ENCODE measurements around the gene GALNTL6. TPM values are rescaled to one million over a fixed set of nuclear protein-coding genes. Genes with fewer than 3 reads are reported as not detected.

The GALNTL6 gene
- total and polyA plus RNA-seq, 4 donors = 6.1 to 25.4 (median 22.5) TPM

GRCh38 chr4:171966356-171966755 is 153.2 kb downstream of the GALNTL6 start:
- H3K36me3 ChIP-seq (ENCODE audit: control insufficient read depth, insufficient read depth, low read length) = no peaks in the 10 kb centered on the region
- H3K4me1 ChIP-seq (ENCODE audit: control insufficient read depth, insufficient read depth, low read length) = no peaks in the 10 kb centered on the region
- WGBS (ENCODE audit: insufficient coverage) = 97% methylated on average over 2 of the region's 2 CpGs
- no peaks in the 10 kb centered on the region for H3K27me3 ChIP-seq (ENCODE audit: control insufficient read depth, insufficient read depth, low read length)
- no peaks in the 10 kb centered on the region for H3K9me3 ChIP-seq (ENCODE audit: control insufficient read depth, insufficient read depth, low read length)
- no peak overlapping the region for H3K27ac ChIP-seq (ENCODE audit: low read depth, low read length)
- DNase-seq (ENCODE audit: low read depth in 4 of 6, low spot score in 6 of 6) = no peak
- H3K4me3 ChIP-seq (ENCODE audit: low read depth, low read length) = no peak overlapping the region

DNA sequence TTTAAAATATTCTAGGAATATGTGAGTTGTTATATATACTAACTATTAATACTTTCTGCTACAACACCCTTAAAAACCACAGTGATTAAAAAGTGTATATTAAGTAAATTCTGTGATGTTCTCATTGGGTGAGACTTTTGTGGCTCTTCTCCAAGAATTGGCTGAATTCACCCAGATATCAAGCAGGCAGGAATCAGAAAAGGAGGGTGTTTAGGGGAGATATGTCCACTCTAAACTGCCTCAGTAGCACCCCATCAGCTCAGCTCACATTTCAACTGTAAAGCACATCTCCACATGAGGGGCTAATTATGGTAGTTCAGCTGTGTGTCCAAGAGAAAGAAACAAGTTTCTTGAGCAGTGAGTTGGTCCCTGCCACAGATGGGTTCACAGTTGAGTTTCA is 165.0 kb downstream of the GALNTL6 start:
- Histone ChIP-seq H3K36me3 (ENCODE audit: control insufficient read depth, insufficient read depth, low read length) (no peaks in the 10 kb centered on the region), H3K9me3 (ENCODE audit: control insufficient read depth, insufficient read depth, low read length) (no peaks in the 10 kb centered on the region), H3K4me1 (ENCODE audit: control insufficient read depth, insufficient read depth, low read length) (no peaks in the 10 kb centered on the region), H3K27ac (ENCODE audit: low read depth, low read length) (no peak overlapping the region), H3K4me3 (ENCODE audit: low read depth, low read length) (no peak overlapping the region), H3K27me3 (ENCODE audit: control insufficient read depth, insufficient read depth, low read length) (no peaks in the 10 kb centered on the region)
- DNase-seq (ENCODE audit: low read depth in 4 of 6, low spot score in 6 of 6) = no peak

DNA sequence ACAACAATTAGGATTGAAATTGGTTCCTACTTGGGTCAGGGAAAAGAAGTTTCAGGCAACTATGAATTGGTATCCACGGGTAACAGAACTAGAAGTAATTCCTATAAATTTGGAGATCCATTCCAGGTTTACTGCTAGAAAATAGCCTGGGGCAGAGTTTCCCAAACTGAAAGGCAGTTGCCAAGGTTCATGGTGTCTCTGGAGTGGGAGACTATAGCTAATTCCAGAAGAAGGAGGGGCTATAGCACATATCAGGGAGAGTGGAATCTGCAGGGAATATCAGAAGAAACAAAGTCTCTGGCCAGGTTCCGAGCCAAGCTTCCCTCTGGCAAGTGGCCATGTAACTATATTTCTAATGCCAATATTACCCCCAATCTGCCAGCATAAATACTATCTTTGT is 166.3 kb downstream of the GALNTL6 start:
- Histone ChIP-seq H3K9me3 (ENCODE audit: control insufficient read depth, insufficient read depth, low read length) (no peaks in the 10 kb centered on the region), H3K4me3 (ENCODE audit: low read depth, low read length) (no peak overlapping the region), H3K36me3 (ENCODE audit: control insufficient read depth, insufficient read depth, low read length) (no peaks in the 10 kb centered on the region), H3K4me1 (ENCODE audit: control insufficient read depth, insufficient read depth, low read length) (no peaks in the 10 kb centered on the region), H3K27ac (ENCODE audit: low read depth, low read length) (no peak overlapping the region), H3K27me3 (ENCODE audit: control insufficient read depth, insufficient read depth, low read length) (no peaks in the 10 kb centered on the region)
- WGBS (ENCODE audit: insufficient coverage) = 67% methylated on average over 1 of the region's 2 CpGs
- DNase-seq (ENCODE audit: low read depth in 4 of 6, low spot score in 6 of 6) = peak in 1 of 6 donors; percentile 2

- Histone ChIP-seq H3K9me3 (ENCODE audit: control insufficient read depth, insufficient read depth, low read length) (no peaks in the 10 kb centered on the region), H3K4me1 (ENCODE audit: control insufficient read depth, insufficient read depth, low read length) (no peaks in the 10 kb centered on the region), H3K36me3 (ENCODE audit: control insufficient read depth, insufficient read depth, low read length) (no peaks in the 10 kb centered on the region), H3K27me3 (ENCODE audit: control insufficient read depth, insufficient read depth, low read length) (no peaks in the 10 kb centered on the region), H3K27ac (ENCODE audit: low read depth, low read length) (no peak overlapping the region), H3K4me3 (ENCODE audit: low read depth, low read length) (no peak overlapping the region)
- DNase-seq (ENCODE audit: low read depth in 4 of 6, low spot score in 6 of 6) = no peak
Observed at GRCh38 chr4:171981185-171981584, 168.0 kb downstream of the GALNTL6 start.

GRCh38 chr4:171983935-171984805 is 171.0 kb downstream of the GALNTL6 start:
- whole genome bisulfite sequencing (ENCODE audit: insufficient coverage) = 79% methylated on average over 2 of the region's 5 CpGs
- DNase-seq (ENCODE audit: low read depth in 4 of 6, low spot score in 6 of 6) = no peak

DNA sequence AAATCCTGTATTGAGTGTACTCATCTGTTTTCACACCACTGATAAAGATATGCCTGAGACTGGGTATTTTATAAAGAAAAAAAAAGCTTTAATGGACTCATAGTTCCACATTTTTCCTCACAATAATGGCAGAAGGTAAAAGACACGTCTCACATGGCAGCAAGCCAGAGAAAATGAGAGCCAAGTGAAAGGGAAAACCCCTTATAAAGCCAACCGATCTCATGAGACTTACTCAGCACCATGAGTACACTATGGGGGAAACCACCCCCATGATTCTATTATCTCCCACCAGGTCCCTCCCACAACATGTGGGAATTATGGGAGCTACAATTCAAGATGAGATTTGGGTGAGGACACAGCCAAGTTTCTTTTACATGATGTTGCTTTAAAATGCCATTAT is 171.9 kb downstream of the GALNTL6 start:
- no CpG with 5 or more reads among the region's 2 CpGs for WGBS (ENCODE audit: insufficient coverage)
- Histone ChIP-seq H3K27me3 (ENCODE audit: control insufficient read depth, insufficient read depth, low read length) (no peaks in the 10 kb centered on the region), H3K4me1 (ENCODE audit: control insufficient read depth, insufficient read depth, low read length) (no peaks in the 10 kb centered on the region), H3K9me3 (ENCODE audit: control insufficient read depth, insufficient read depth, low read length) (no peaks in the 10 kb centered on the region), H3K4me3 (ENCODE audit: low read depth, low read length) (no peak overlapping the region), H3K27ac (ENCODE audit: low read depth, low read length) (no peak overlapping the region), H3K36me3 (ENCODE audit: control insufficient read depth, insufficient read depth, low read length) (no peaks in the 10 kb centered on the region)
- no peak for DNase-seq (ENCODE audit: low read depth in 4 of 6, low spot score in 6 of 6)

More at GRCh38 chr4:171983935-171984805, 171.0 kb downstream of the GALNTL6 start:
- Histone ChIP-seq H3K9me3 (ENCODE audit: control insufficient read depth, insufficient read depth, low read length) (no peaks in the 10 kb centered on the region), H3K27me3 (ENCODE audit: control insufficient read depth, insufficient read depth, low read length) (no peaks in the 10 kb centered on the region), H3K4me3 (ENCODE audit: low read depth, low read length) (no peak overlapping the region), H3K27ac (ENCODE audit: low read depth, low read length) (no peak overlapping the region), H3K4me1 (ENCODE audit: control insufficient read depth, insufficient read depth, low read length) (no peaks in the 10 kb centered on the region), H3K36me3 (ENCODE audit: control insufficient read depth, insufficient read depth, low read length) (no peaks in the 10 kb centered on the region)

- DNase-seq (ENCODE audit: low read depth in 4 of 6, low spot score in 6 of 6) = no peak
- H3K36me3 ChIP-seq (ENCODE audit: control insufficient read depth, insufficient read depth, low read length) = no peaks in the 10 kb centered on the region
- H3K27ac ChIP-seq (ENCODE audit: low read depth, low read length) = no peak overlapping the region
- no CpG with 5 or more reads among the region's 1 CpG for WGBS (ENCODE audit: insufficient coverage)
- no peaks in the 10 kb centered on the region for H3K4me1 ChIP-seq (ENCODE audit: control insufficient read depth, insufficient read depth, low read length)
- H3K27me3 ChIP-seq (ENCODE audit: control insufficient read depth, insufficient read depth, low read length) = no peaks in the 10 kb centered on the region
- no peaks in the 10 kb centered on the region for H3K9me3 ChIP-seq (ENCODE audit: control insufficient read depth, insufficient read depth, low read length)
- H3K4me3 ChIP-seq (ENCODE audit: low read depth, low read length) = no peak overlapping the region
Observed at GRCh38 chr4:171993247-171993646, 180.0 kb downstream of the GALNTL6 start.

- no peaks in the 10 kb centered on the region for H3K9me3 ChIP-seq (ENCODE audit: control insufficient read depth, insufficient read depth, low read length)
- H3K36me3 ChIP-seq (ENCODE audit: control insufficient read depth, insufficient read depth, low read length) = no peaks in the 10 kb centered on the region
- no peak overlapping the region for H3K4me3 ChIP-seq (ENCODE audit: low read depth, low read length)
- DNase-seq (ENCODE audit: low read depth in 4 of 6, low spot score in 6 of 6) = peak in 1 of 6 donors; percentile 5
- H3K27me3 ChIP-seq (ENCODE audit: control insufficient read depth, insufficient read depth, low read length) = no peaks in the 10 kb centered on the region
- no peak overlapping the region for H3K27ac ChIP-seq (ENCODE audit: low read depth, low read length)
- no peaks in the 10 kb centered on the region for H3K4me1 ChIP-seq (ENCODE audit: control insufficient read depth, insufficient read depth, low read length)
Observed at GRCh38 chr4:172007889-172008288, 194.7 kb downstream of the GALNTL6 start.

GRCh38 chr4:172009446-172010230 is 196.4 kb downstream of the GALNTL6 start:
- H3K4me1 ChIP-seq (ENCODE audit: control insufficient read depth, insufficient read depth, low read length) = no peaks in the 10 kb centered on the region
- no peaks in the 10 kb centered on the region for H3K9me3 ChIP-seq (ENCODE audit: control insufficient read depth, insufficient read depth, low read length)
- H3K27ac ChIP-seq (ENCODE audit: low read depth, low read length) = no peak overlapping the region
- WGBS (ENCODE audit: insufficient coverage) = no CpG with 5 or more reads among the region's 3 CpGs
- no peak overlapping the region for H3K4me3 ChIP-seq (ENCODE audit: low read depth, low read length)
- DNase-seq (ENCODE audit: low read depth in 4 of 6, low spot score in 6 of 6) = peak in 4 of 6 donors; percentile 10 to 91 (median 22)
- H3K27me3 ChIP-seq (ENCODE audit: control insufficient read depth, insufficient read depth, low read length) = no peaks in the 10 kb centered on the region
- H3K36me3 ChIP-seq (ENCODE audit: control insufficient read depth, insufficient read depth, low read length) = no peaks in the 10 kb centered on the region

DNA sequence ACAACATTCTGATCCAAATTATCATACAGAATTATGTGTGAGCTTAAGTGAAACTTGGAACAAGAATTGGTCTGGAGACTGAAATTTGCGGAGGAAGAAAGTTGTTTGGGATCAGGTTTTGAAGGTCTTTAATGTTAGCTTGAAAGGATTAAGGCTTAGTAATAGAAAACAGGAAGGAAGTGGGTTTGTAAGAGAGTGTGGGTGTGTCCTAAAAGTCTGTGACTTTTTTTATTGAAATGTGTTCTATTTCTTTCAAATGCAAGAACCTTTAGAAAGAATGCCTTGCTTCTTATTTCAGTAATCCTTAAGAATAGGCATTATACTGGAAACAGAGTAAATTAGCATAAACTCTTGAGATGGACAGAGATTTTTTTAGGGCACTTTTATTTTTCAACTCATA is 198.0 kb downstream of the GALNTL6 start:
- H3K36me3 ChIP-seq (ENCODE audit: control insufficient read depth, insufficient read depth, low read length) = no peaks in the 10 kb centered on the region
- 89% methylated on average over 1 of the region's 1 CpG for WGBS (ENCODE audit: insufficient coverage)
- no peaks in the 10 kb centered on the region for H3K4me1 ChIP-seq (ENCODE audit: control insufficient read depth, insufficient read depth, low read length)
- H3K27me3 ChIP-seq (ENCODE audit: control insufficient read depth, insufficient read depth, low read length) = no peaks in the 10 kb centered on the region
- DNase-seq (ENCODE audit: low read depth in 4 of 6, low spot score in 6 of 6) = no peak
- no peak overlapping the region for H3K27ac ChIP-seq (ENCODE audit: low read depth, low read length)
- H3K4me3 ChIP-seq (ENCODE audit: low read depth, low read length) = no peak overlapping the region
- H3K9me3 ChIP-seq (ENCODE audit: control insufficient read depth, insufficient read depth, low read length) = no peaks in the 10 kb centered on the region
